Ascending aorta (tissue), 2 donors: ENCODE measurements around the gene GRK5. TPM values are rescaled to one million over a fixed set of nuclear protein-coding genes. Genes with fewer than 3 reads are reported as not detected.

ENCODE experiments used
- DNase-seq, 2 donors: peaks; one replicate each; pipeline ENCODE4 v3.0.0-alpha.2; 2019; ENCODE audit warnings: low spot score in 2 of 2
- H3K27ac ChIP-seq, 2 donors: fragments of 200-600 bp; sonication (generic); one replicate each; pipeline ENCODE4 v1.5.1; 2016 to 2017; ENCODE audit warnings: mild to moderate bottlenecking in 1 of 2
- H3K27me3 ChIP-seq: fragments of 200-600 bp; sonication (generic); one replicate; pipeline ENCODE4 v1.5.1; 2017
- H3K36me3 ChIP-seq, 2 donors: fragments of 200-600 bp; sonication (generic); one replicate each; pipeline ENCODE4 v1.5.1; 2016
- H3K4me1 ChIP-seq, 2 donors: fragments of 200-600 bp; sonication (generic); one replicate each; pipeline ENCODE4 v1.5.1; 2016 to 2017; ENCODE audit warnings: mild to moderate bottlenecking in 1 of 2
- H3K4me3 ChIP-seq, 2 donors: fragments of 200-600 bp; sonication (generic); one replicate each; pipeline ENCODE4 v1.5.1; 2016 to 2017; ENCODE audit warnings: mild to moderate bottlenecking in 1 of 2
- H3K9me3 ChIP-seq, 2 donors: fragments of 200-600 bp; sonication (generic); one replicate each; pipeline ENCODE4 v1.5.1; 2016
- CTCF ChIP-seq, 3 experiments: fragments of 200-600 bp in 2 of 3; fragments of 450-650 bp in 1 of 3; sonication (generic) in 2 of 3; IDR thresholded peaks; one replicate each; pipeline ENCODE4 v1.5.1; 2016 to 2019; ENCODE audit warnings: antibody characterized with exemption in 3 of 3, mild to moderate bottlenecking in 1 of 3, moderate library complexity in 1 of 3
- intact Hi-C: fragments of 100-400 bp; cut with DNase I; formaldehyde crosslinking; loops from one replicate; pipeline ENCODE4 v1.15.1; 2023
- total RNA-seq: library from RNA; depleted of rRNA; stranded (reverse); fragments of >200 nt; gene quantifications from one replicate; pipeline ENCODE4 v1.1.0, GENCODE V29; 2016

Gene GRK5
- total RNA-seq, 1 donor from 2014 or later = 75.5 TPM

GRCh38 chr10:119478111-119478802, 270.9 kb downstream of the GRK5 start:
- Histone ChIP-seq H3K9me3 (no peaks in the 10 kb centered on the region), H3K27me3 (no peaks in the 10 kb centered on the region)
- no peak for TF ChIP-seq CTCF (IDR thresholded peaks at IDR 0.05)

GRCh38 chr10:119478811-119479341, 271.5 kb downstream of the GRK5 start:
- Histone ChIP-seq H3K27me3 (no peaks in the 10 kb centered on the region), H3K9me3 (no peaks in the 10 kb centered on the region), H3K4me3 (peak overlapping the region in 1 of 2 donors; percentile 34), H3K36me3 (no peaks in the 10 kb centered on the region), H3K27ac (no peak overlapping the region), H3K4me1 (peaks cover 0 to 6% of the 10 kb centered on the region in 2 donors)
- DNase-seq = no peak
- intact Hi-C loops = loop anchor here (2.0 kb wide), 1 partner anchor 26 kb away; no protein-coding TSS in a partner anchor
- no peak for TF ChIP-seq CTCF (IDR thresholded peaks at IDR 0.05)

More at GRCh38 chr10:119478111-119478802, 270.9 kb downstream of the GRK5 start:
- no peak overlapping the region for H3K4me3 ChIP-seq
- peaks cover 0 to 3% of the 10 kb centered on the region in 2 donors for H3K4me1 ChIP-seq
- no peak for DNase-seq
- intact Hi-C loops = loop anchor here (2.0 kb wide), 1 partner anchor 25 kb away; no protein-coding TSS in a partner anchor
- H3K27ac ChIP-seq = no peak overlapping the region
- no peaks in the 10 kb centered on the region for H3K36me3 ChIP-seq

- peak overlapping the region in 1 of 2 donors; percentile 34 for H3K4me3 ChIP-seq
- peaks cover 0 to 6% of the 10 kb centered on the region in 2 donors for H3K4me1 ChIP-seq
- H3K36me3 ChIP-seq = no peaks in the 10 kb centered on the region
- no peaks in the 10 kb centered on the region for H3K9me3 ChIP-seq
- H3K27me3 ChIP-seq = no peaks in the 10 kb centered on the region
- DNase-seq = no peak
- no peak for TF ChIP-seq CTCF (IDR thresholded peaks at IDR 0.05)
- no peak overlapping the region for H3K27ac ChIP-seq
- intact Hi-C loops = loop anchor here (2.0 kb wide), 1 partner anchor 27 kb away; no protein-coding TSS in a partner anchor
Measured at GRCh38 chr10:119479532-119479931, 272.2 kb downstream of the GRK5 start.

- no peak overlapping the region for H3K4me3 ChIP-seq
- peaks cover 0 to 6% of the 10 kb centered on the region in 2 donors for H3K4me1 ChIP-seq
- peak in 1 of 2 donors; percentile 73 for DNase-seq
- no peaks in the 10 kb centered on the region for H3K36me3 ChIP-seq
- no peak for TF ChIP-seq CTCF (IDR thresholded peaks at IDR 0.05)
- intact Hi-C loops = no loop called here
- H3K27ac ChIP-seq = no peak overlapping the region
- H3K9me3 ChIP-seq = no peaks in the 10 kb centered on the region
- no peaks in the 10 kb centered on the region for H3K27me3 ChIP-seq
Measured at GRCh38 chr10:119480667-119481066, 273.3 kb downstream of the GRK5 start.

GRCh38 chr10:119481781-119482426, 274.5 kb downstream of the GRK5 start:
- Histone ChIP-seq H3K36me3 (no peaks in the 10 kb centered on the region), H3K27me3 (no peaks in the 10 kb centered on the region), H3K27ac (no peak overlapping the region), H3K9me3 (no peaks in the 10 kb centered on the region), H3K4me3 (no peak overlapping the region), H3K4me1 (peaks cover 0 to 6% of the 10 kb centered on the region in 2 donors)
- TF ChIP-seq CTCF (IDR thresholded peaks at IDR 0.05) = no peak
- intact Hi-C loops = no loop called here
- DNase-seq = no peak
